ENCODE data around the gene PITRM1. TPM values are rescaled to one million over a fixed set of nuclear protein-coding genes. Genes with fewer than 3 reads are reported as not detected.

PITRM1 gene
- total RNA-seq, 1 donor from 2014 or later = 60.2 TPM

GRCh38 chr10:3203016-3203811 lies 30.6 kb upstream of the PITRM1 start:
- H3K27me3 ChIP-seq (ENCODE audit: low read depth) = peaks cover 4% of the 10 kb centered on the region
- no peak overlapping the region for H3K4me3 ChIP-seq
- DNase-seq (no peak), ATAC-seq (no peak)
- TF ChIP-seq, protein P1, sequence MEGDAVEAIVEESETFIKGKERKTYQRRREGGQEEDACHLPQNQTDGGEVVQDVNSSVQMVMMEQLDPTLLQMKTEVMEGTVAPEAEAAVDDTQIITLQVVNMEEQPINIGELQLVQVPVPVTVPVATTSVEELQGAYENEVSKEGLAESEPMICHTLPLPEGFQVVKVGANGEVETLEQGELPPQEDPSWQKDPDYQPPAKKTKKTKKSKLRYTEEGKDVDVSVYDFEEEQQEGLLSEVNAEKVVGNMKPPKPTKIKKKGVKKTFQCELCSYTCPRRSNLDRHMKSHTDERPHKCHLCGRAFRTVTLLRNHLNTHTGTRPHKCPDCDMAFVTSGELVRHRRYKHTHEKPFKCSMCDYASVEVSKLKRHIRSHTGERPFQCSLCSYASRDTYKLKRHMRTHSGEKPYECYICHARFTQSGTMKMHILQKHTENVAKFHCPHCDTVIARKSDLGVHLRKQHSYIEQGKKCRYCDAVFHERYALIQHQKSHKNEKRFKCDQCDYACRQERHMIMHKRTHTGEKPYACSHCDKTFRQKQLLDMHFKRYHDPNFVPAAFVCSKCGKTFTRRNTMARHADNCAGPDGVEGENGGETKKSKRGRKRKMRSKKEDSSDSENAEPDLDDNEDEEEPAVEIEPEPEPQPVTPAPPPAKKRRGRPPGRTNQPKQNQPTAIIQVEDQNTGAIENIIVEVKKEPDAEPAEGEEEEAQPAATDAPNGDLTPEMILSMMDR (IDR thresholded peaks at IDR 0.05) = no peak
- no peaks in the 10 kb centered on the region for H3K4me1 ChIP-seq
- no peaks in the 10 kb centered on the region for H3K9me3 ChIP-seq
- H3K27ac ChIP-seq = no peak overlapping the region
- H3K36me3 ChIP-seq = no peaks in the 10 kb centered on the region
- intact Hi-C loops (cut with DNase I) = no loop called here

DNA sequence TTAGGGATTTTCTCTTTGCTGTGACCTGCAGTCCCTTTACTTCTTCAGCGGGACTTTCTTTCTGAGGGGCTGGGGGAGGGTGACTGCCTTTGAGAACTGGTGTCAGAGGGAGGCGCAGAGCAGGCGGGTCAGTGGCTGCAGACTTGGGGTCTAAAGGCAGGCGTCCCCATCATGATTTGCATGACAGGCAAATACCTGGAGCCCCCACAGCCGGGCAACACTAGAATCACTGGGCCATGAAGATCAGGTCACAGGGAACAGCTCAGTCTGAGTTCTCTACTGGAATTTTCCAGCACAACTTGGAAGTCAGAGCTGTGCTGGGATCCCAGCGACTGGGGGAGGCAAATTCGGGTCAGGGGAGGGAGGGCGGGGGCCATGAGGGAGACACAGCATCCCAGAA lies 29.2 kb upstream of the PITRM1 start:
- Histone ChIP-seq H3K27ac (no peak overlapping the region), H3K36me3 (no peaks in the 10 kb centered on the region), H3K9me3 (no peaks in the 10 kb centered on the region), H3K27me3 (ENCODE audit: low read depth) (no peaks in the 10 kb centered on the region), H3K4me3 (no peak overlapping the region), H3K4me1 (peaks cover 14% of the 10 kb centered on the region)
- ATAC-seq (no peak), DNase-seq (no peak)
- TF ChIP-seq, protein P1 (IDR thresholded peaks at IDR 0.05) = no peak
- intact Hi-C loops (cut with DNase I) = no loop called here

GRCh38 chr10:3199488-3199887 lies 26.9 kb upstream of the PITRM1 start:
- no peaks in the 10 kb centered on the region for H3K27me3 ChIP-seq (ENCODE audit: low read depth)
- no peaks in the 10 kb centered on the region for H3K9me3 ChIP-seq
- no peak overlapping the region for H3K27ac ChIP-seq
- TF ChIP-seq, protein P1 (IDR thresholded peaks at IDR 0.05) = no peak
- H3K4me1 ChIP-seq = peaks cover 18% of the 10 kb centered on the region
- no peaks in the 10 kb centered on the region for H3K36me3 ChIP-seq
- no peak overlapping the region for H3K4me3 ChIP-seq
- ATAC-seq (no peak), DNase-seq (no peak)
- intact Hi-C loops (cut with DNase I) = loop anchor here (10.0 kb wide), 1 partner anchor 1565 kb away; no protein-coding TSS in a partner anchor

DNA sequence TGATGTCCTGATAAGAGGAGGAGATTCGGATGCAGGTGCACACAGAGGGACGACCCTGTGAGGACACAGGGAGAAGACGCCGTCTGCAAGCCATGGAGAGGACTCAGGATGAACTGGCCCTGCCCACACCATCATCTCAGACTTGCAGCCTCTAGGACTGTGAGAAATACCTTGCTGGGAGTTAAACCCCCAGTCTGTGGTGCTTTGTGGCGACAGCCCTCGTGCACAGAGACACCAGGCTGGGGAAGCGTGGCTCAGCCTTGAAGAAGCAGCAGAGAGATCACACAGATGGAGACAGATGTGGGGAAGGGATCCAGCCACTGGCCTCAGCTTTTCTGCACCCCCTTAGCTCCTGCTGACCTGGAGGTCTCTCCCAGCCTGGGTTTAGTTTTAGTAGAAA lies 26.3 kb upstream of the PITRM1 start:
- Histone ChIP-seq H3K4me3 (no peak overlapping the region), H3K27ac (no peak overlapping the region), H3K4me1 (peaks cover 18% of the 10 kb centered on the region), H3K27me3 (ENCODE audit: low read depth) (no peaks in the 10 kb centered on the region), H3K36me3 (no peaks in the 10 kb centered on the region), H3K9me3 (no peaks in the 10 kb centered on the region)
- TF ChIP-seq, protein P1 (IDR thresholded peaks at IDR 0.05) = no peak
- ATAC-seq = no peak
- intact Hi-C loops (cut with DNase I) = loop anchor here (10.0 kb wide), 1 partner anchor 1566 kb away; no protein-coding TSS in a partner anchor
- no peak for DNase-seq

- Histone ChIP-seq H3K9me3 (no peaks in the 10 kb centered on the region), H3K36me3 (no peaks in the 10 kb centered on the region), H3K27me3 (ENCODE audit: low read depth) (no peaks in the 10 kb centered on the region), H3K27ac (no peak overlapping the region), H3K4me3 (peak overlapping the region; percentile 18), H3K4me1 (peaks cover 21% of the 10 kb centered on the region)
- intact Hi-C loops (cut with DNase I) = loop anchor here (10.0 kb wide), 1 partner anchor 1567 kb away; no protein-coding TSS in a partner anchor
- DNase-seq (peak; percentile 80), ATAC-seq (peak; percentile 91 to 92)
- TF ChIP-seq, protein P1 (IDR thresholded peaks at IDR 0.05) = peak; percentile 85
Measured at GRCh38 chr10:3197348-3198003, 24.9 kb upstream of the PITRM1 start.

Data from lower lobe of right lung (tissue), 2 donors.